ENCODE data around the gene CDC73.

Gene CDC73

GRCh38 chr1:193299038-193299437 is 177.2 kb downstream of the CDC73 start:
- DNase-seq, result no peak

- DNase-seq, result no peak
These were observed 179.9 kb downstream of the CDC73 start for GRCh38 chr1:193301746-193302145.

GRCh38 chr1:193303849-193304248 is 182.0 kb downstream of the CDC73 start:
- DNase-seq, result no peak

All from activated T-cell treated with anti-CD3 and anti-CD28 coated beads, Interleukin-2, amount 50 U/mL, for 1 hour (primary cell).